HCT116 (cell line): ENCODE measurements around the gene ANKRD36B.
"Not testable (repeated sequence)": the region's sequence is repeated elsewhere in the genome, so short reads cannot be mapped to it uniquely, and the experiment has no call there.

Source experiments
- CTCF ChIP-seq, 3 experiments: fragments of 200-600 bp in 1 of 3; sonication (generic) in 1 of 3; IDR thresholded peaks in 2 of 3; conservative IDR thresholded peaks in 1 of 3; 2 replicates each; pipeline ENCODE4 v1.5.1; 2012 to 2017; ENCODE audit warnings: low read depth in 2 of 3, low read length in 2 of 3, antibody characterized with exemption in 1 of 3, borderline replicate concordance in 1 of 3, control low read depth in 1 of 3, mild to moderate bottlenecking in 1 of 3, mixed read lengths in 1 of 3, mixed run types in 1 of 3, moderate library complexity in 1 of 3; ENCODE audit not compliant: insufficient read depth in 1 of 3
- EZH2 ChIP-seq: fragments of 200-600 bp; sonication (generic); IDR thresholded peaks from 2 replicates; pipeline ENCODE4 v1.6.1; 2017; ENCODE audit warnings: antibody characterized with exemption, mixed run types
- POLR2A ChIP-seq: IDR thresholded peaks from 2 replicates; pipeline ENCODE4 v1.7.0; 2011; ENCODE audit warnings: borderline replicate concordance; ENCODE audit not compliant: insufficient read depth, insufficient read length; ENCODE audit errors: extremely low read depth

GRCh38 chr2:97522916-97523555 lies 66.6 kb downstream of the ANKRD36B start:
- TF ChIP-seq CTCF (IDR thresholded peaks at IDR 0.05 in 2 of 3, conservative IDR thresholded peaks at IDR 0.05 in 1 of 3; ENCODE audit: borderline replicate concordance in 1 of 3, insufficient read depth in 1 of 3, low read depth in 2 of 3, low read length in 2 of 3); POLR2A; EZH2: not testable (repeated sequence)
